Endothelial cell of umbilical vein (primary cell): ENCODE data around the gene SLC25A26. TPM values are rescaled to one million over a fixed set of nuclear protein-coding genes. Genes with fewer than 3 reads are reported as not detected.

Source experiments
- BruUV-seq: library from RNA; stranded (reverse); fragments of 400-500 nt; replicated peaks from 2 replicates; lab custom pipeline; 2021; lab: Mats Ljungman, UMichigan
- CTCF ChIA-PET: fragments of 300-600, 350-600 bp; sonication (Branson Sonifier 250); formaldehyde crosslinking; loops from one replicate; lab custom pipeline; 2021; ENCODE audit warnings: antibody characterized with exemption, inconsistent platforms; lab: Charles Lee
- POLR2A ChIA-PET: fragments of 300-600, 350-600 bp; sonication (Branson Sonifier 250); formaldehyde crosslinking; loops from one replicate; lab custom pipeline; 2021; ENCODE audit warnings: antibody characterized with exemption, inconsistent platforms; lab: Charles Lee
- DNase-seq: peaks from one replicate; pipeline ENCODE4 v3.0.0-alpha.2; 2011; ENCODE audit warnings: low read depth, low spot score
- FAIRE-seq: peaks from 2 replicates; lab custom pipeline; 2011; peaks lifted over from hg19 to GRCh38; lab: Jason Lieb, UNC
- H2AFZ ChIP-seq: 2 replicates; pipeline ENCODE4 v1.6.0; 2012; ENCODE audit warnings: low read depth, low read length, control low read depth, inconsistent platforms
- H3K27ac ChIP-seq: 2 replicates; pipeline ENCODE4 v1.5.1; 2011; ENCODE audit warnings: low read depth, mild to moderate bottlenecking, control low read depth, low read length, moderate library complexity; ENCODE audit not compliant: insufficient read depth
- H3K27me3 ChIP-seq, 2 experiments: 2 replicates each; pipeline versions ENCODE4 v1.6.0 to v1.6.1; 2011; ENCODE audit warnings: low read length in 2 of 2, mixed read lengths in 1 of 2; ENCODE audit not compliant: control insufficient read depth in 2 of 2, insufficient read depth in 2 of 2
- H3K36me3 ChIP-seq, 2 experiments: 2 replicates in 1 of 2; 3 replicates in 1 of 2; pipeline ENCODE4 v1.5.1; 2011; ENCODE audit warnings: low read length in 2 of 2, mild to moderate bottlenecking in 1 of 2, moderate library complexity in 1 of 2; ENCODE audit not compliant: control insufficient read depth in 2 of 2, insufficient read depth in 2 of 2; ENCODE audit errors: extremely low read depth in 1 of 2
- H3K4me1 ChIP-seq: 3 replicates; pipeline ENCODE4 v1.5.1; 2011; ENCODE audit warnings: mild to moderate bottlenecking, low read length; ENCODE audit not compliant: control insufficient read depth, insufficient read depth; ENCODE audit errors: extremely low read depth
- H3K4me2 ChIP-seq: 2 replicates; pipeline ENCODE4 v1.6.1; 2011; ENCODE audit warnings: low read length, control low read depth, mixed read lengths; ENCODE audit not compliant: insufficient read depth
- H3K4me3 ChIP-seq, 3 experiments: fragments of 200-600 bp in 1 of 3; sonication (generic), shearing (Covaris generic) in 1 of 3; replicated peaks in 1 of 3; 2 replicates each; pipeline ENCODE4 v1.5.1; 2011 to 2016; ENCODE audit warnings: control low read depth in 3 of 3, low read length in 3 of 3, mild to moderate bottlenecking in 2 of 3, inconsistent platforms in 1 of 3, low read depth in 1 of 3, moderate library complexity in 1 of 3; ENCODE audit not compliant: insufficient read depth in 1 of 3
- H3K79me2 ChIP-seq: 2 replicates; pipeline ENCODE4 v1.6.0; 2012; ENCODE audit warnings: low read length, inconsistent platforms; ENCODE audit not compliant: control insufficient read depth, insufficient read depth
- H3K9ac ChIP-seq: replicated peaks from 2 replicates; pipeline ENCODE3; 2011; ENCODE audit warnings: low read length, control low read depth; ENCODE audit not compliant: insufficient read depth; ENCODE audit errors: extremely low read depth
- H3K9me1 ChIP-seq: replicated peaks from 3 replicates; pipeline ENCODE4 v1.6.0; 2011; ENCODE audit warnings: mild to moderate bottlenecking, low read length; ENCODE audit not compliant: control insufficient read depth, insufficient read depth; ENCODE audit errors: extremely low read depth
- H3K9me3 ChIP-seq: replicated peaks from 2 replicates; pipeline ENCODE4 v1.5.1; 2012; ENCODE audit warnings: low read length, inconsistent platforms; ENCODE audit not compliant: control insufficient read depth, insufficient read depth
- H4K20me1 ChIP-seq: replicated peaks from 2 replicates; pipeline ENCODE3; 2011; ENCODE audit warnings: mild to moderate bottlenecking, low read length; ENCODE audit not compliant: control insufficient read depth, insufficient read depth; ENCODE audit errors: extremely low read depth
- EZH2 ChIP-seq: IDR thresholded peaks from 2 replicates; pipeline ENCODE4 v1.6.1; 2012; ENCODE audit warnings: borderline replicate concordance, low read depth, mild to moderate bottlenecking, moderate library complexity, low read length, inconsistent platforms; ENCODE audit not compliant: severe bottlenecking
- FOS ChIP-seq: IDR thresholded peaks from 2 replicates; pipeline ENCODE4 v1.6.1; 2011; ENCODE audit warnings: mild to moderate bottlenecking, low read length, moderate library complexity, borderline replicate concordance; ENCODE audit not compliant: insufficient read depth
- GATA2 ChIP-seq: IDR thresholded peaks from 2 replicates; pipeline ENCODE4 v1.7.0; 2011; ENCODE audit warnings: low read depth, mild to moderate bottlenecking, moderate library complexity, mixed read lengths, low read length; ENCODE audit not compliant: insufficient read length, insufficient read depth
- JUN ChIP-seq: IDR thresholded peaks from 2 replicates; pipeline ENCODE4 v1.6.1; 2011; ENCODE audit warnings: borderline replicate concordance, low read depth; ENCODE audit not compliant: insufficient read length, insufficient read depth
- MYC ChIP-seq: IDR thresholded peaks from one replicate; pipeline ENCODE4 v1.6.1; 2011; ENCODE audit warnings: mild to moderate bottlenecking, low read depth, low read length
- POLR2A ChIP-seq: IDR thresholded peaks from 2 replicates; pipeline ENCODE4 v1.6.1; 2012; ENCODE audit warnings: low read depth, mild to moderate bottlenecking, control low read depth, low read length
- POLR2AphosphoS5 ChIP-seq: IDR thresholded peaks from 2 replicates; pipeline ENCODE4 v1.6.1; 2012; ENCODE audit warnings: low read depth, mild to moderate bottlenecking, control low read depth, low read length, moderate library complexity; ENCODE audit not compliant: insufficient read depth
- dilution Hi-C: fragments of 300-500 bp; cut with MboI; formaldehyde crosslinking; loops from one replicate; pipeline ENCODE4 v1.15.0; 2019; ENCODE audit warnings: low sequenced_read_pairs; ENCODE audit not compliant: extremely low pct_ligation_motif_present
- intact Hi-C: fragments of 100-400 bp; cut with micrococcal nuclease; formaldehyde crosslinking; loops from one replicate; pipeline ENCODE4 v1.10.0; 2022
- polyA plus RNA-seq, 4 experiments: library from polyadenylated mRNA; depleted of rRNA in 3 of 4; stranded (reverse) in 3 of 4; unstranded in 1 of 4; fragments of >200 nt; gene quantifications; 2 replicates each; pipeline versions ENCODE4 v1.2.1 to v1.2.3, GENCODE V29; 2011 to 2012; ENCODE audit warnings: missing spikeins in 1 of 4
- total RNA-seq: library from RNA; stranded (reverse); gene quantifications from 2 replicates; pipeline ENCODE4 v1.2.3, GENCODE V29; 2021
- TF ChIP-seq, protein P1 (sequence below), 2 donors: IDR thresholded peaks; 1 replicate in 1 of 2; 2 replicates in 1 of 2; pipeline ENCODE4 v1.5.1; 2011; ENCODE audit warnings: low read length in 2 of 2, mild to moderate bottlenecking in 2 of 2, moderate library complexity in 2 of 2, control low read depth in 1 of 2, inconsistent platforms in 1 of 2, low read depth in 1 of 2; ENCODE audit not compliant: insufficient read depth in 1 of 2; ENCODE audit errors: extremely low read depth in 1 of 2
- TF ChIP-seq, protein P2 (sequence below): IDR thresholded peaks from 2 replicates; pipeline ENCODE4 v1.6.1; 2011; ENCODE audit not compliant: insufficient read depth, insufficient read length

Gene SLC25A26
- total and polyA plus RNA-seq, 2 donors (not counting 3 experiments of a cell fraction or from before 2014, with no cell fraction given) = 11.8 to 23.5 TPM

DNA sequence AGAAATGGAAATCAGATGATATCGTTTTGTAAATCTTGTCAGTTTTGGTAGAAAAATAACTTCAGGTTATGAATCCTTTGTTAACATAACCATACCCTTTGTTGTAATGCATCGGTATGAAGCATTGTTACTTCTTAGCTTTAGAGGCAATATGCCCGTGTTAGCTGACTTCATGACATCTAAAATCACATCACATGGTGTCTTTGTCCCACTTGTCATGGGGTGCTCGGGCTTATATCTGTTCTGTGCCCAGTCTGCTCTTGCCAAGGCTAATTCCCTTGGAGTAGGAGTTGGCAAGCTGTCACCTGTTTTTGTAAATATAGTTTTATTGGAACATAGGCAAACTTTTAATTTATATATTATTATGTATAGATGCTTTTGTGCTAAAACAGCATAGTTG lies 39.6 kb downstream of the SLC25A26 start:
- DNase-seq (no peak), FAIRE-seq (no peak)
- no peaks in the 10 kb centered on the region for H3K36me3 ChIP-seq
- no TSS peak for BruUV-seq
- TF ChIP-seq FOS (no peak), POLR2A (no peak), MYC (no peak), EZH2 (no peak), JUN (no peak), GATA2 (no peak), POLR2AphosphoS5 (no peak)
- TF ChIP-seq, protein P1, sequence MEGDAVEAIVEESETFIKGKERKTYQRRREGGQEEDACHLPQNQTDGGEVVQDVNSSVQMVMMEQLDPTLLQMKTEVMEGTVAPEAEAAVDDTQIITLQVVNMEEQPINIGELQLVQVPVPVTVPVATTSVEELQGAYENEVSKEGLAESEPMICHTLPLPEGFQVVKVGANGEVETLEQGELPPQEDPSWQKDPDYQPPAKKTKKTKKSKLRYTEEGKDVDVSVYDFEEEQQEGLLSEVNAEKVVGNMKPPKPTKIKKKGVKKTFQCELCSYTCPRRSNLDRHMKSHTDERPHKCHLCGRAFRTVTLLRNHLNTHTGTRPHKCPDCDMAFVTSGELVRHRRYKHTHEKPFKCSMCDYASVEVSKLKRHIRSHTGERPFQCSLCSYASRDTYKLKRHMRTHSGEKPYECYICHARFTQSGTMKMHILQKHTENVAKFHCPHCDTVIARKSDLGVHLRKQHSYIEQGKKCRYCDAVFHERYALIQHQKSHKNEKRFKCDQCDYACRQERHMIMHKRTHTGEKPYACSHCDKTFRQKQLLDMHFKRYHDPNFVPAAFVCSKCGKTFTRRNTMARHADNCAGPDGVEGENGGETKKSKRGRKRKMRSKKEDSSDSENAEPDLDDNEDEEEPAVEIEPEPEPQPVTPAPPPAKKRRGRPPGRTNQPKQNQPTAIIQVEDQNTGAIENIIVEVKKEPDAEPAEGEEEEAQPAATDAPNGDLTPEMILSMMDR (IDR thresholded peaks at IDR 0.05; ENCODE audit: extremely low read depth in 1 of 2, insufficient read depth in 1 of 2, low read depth in 1 of 2, low read length in 2 of 2) = no peak
- TF ChIP-seq, protein P2, sequence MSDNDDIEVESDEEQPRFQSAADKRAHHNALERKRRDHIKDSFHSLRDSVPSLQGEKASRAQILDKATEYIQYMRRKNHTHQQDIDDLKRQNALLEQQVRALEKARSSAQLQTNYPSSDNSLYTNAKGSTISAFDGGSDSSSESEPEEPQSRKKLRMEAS = no peak
- no peaks in the 10 kb centered on the region for H3K9me1 ChIP-seq
- H3K79me2 ChIP-seq = no peaks in the 10 kb centered on the region
- H3K9ac ChIP-seq = no peak overlapping the region
- no peak overlapping the region for H3K4me3 ChIP-seq
- H2AFZ ChIP-seq = no peak overlapping the region
- no peak overlapping the region for H3K27ac ChIP-seq
- dilution Hi-C loops = no loop called here
- peaks cover 10% of the 10 kb centered on the region for H3K4me1 ChIP-seq
- CTCF ChIA-PET = interaction anchor here (1.0 to 2.6 kb wide), 2 partner anchors 16 to 562 kb away, joined by 6 to 8 read pairs; no protein-coding TSS in a partner anchor
- H3K9me3 ChIP-seq = no peaks in the 10 kb centered on the region
- no peak overlapping the region for H3K4me2 ChIP-seq
- H3K27me3 ChIP-seq = no peaks in the 10 kb centered on the region
- H4K20me1 ChIP-seq = no peaks in the 10 kb centered on the region
- POLR2A ChIA-PET = no interaction called here
- intact Hi-C loops = no loop called here
